ENCODE results near the gene OR6J1. TPM values are rescaled to one million over a fixed set of nuclear protein-coding genes. Genes with fewer than 3 reads are reported as not detected.
A peak's percentile ranks its signal among the peaks of the same experiment; 100 is the strongest.
"Not testable (repeated sequence)": the region's sequence is repeated elsewhere in the genome, so short reads cannot be mapped to it uniquely, and the experiment has no call there.

The OR6J1 gene
- 0.05 TPM for polyA plus RNA-seq (2013, experiment 1 of 2; ENCODE audit: insufficient read length)
- 0.04 TPM for polyA plus RNA-seq (2013, experiment 2 of 2; ENCODE audit: insufficient read length)

DNA sequence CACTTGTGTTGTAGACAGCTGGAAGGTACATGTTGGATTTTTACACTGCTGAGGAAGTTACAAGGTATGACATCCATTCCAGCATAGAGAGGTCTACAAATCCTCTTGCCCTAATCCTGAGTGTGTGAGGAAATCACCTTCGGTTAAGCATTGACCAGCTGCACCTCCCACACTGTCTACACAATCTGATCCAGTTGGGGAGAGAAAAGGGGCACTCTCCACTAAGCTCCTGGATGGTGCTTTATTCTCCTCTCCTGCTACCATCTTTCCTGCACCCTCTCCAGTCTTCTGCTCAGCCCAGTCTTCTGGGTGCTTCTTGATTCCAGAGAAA is at the start of gene OR6J1:
TSS of gene OR6J1 (minus strand) at position 48 of the 331 bp plus-strand sequence. CDS start 9,541 bp downstream, outside the sequence.
- DNase-seq, result no peak

DNA sequence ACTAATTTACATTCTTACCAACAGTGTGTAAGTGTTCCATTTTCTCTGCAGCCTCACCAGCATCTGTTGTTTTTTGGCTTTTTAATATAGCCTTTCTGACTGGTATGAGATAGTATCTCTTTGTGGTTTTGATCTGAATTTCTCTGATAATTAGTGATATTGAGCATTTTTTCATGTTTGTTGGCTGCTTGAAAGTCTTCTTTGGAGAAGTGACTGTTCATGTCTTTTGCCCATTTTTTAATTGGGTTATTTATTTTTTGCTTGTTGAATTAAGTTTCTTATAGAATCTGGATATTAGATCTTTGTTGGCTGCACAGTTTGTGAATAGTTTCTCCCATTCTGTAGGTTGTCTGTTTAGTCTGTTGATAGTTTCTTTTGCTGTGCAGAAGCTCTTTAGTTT is 48.0 kb upstream of the OR6J1 start:
- DNase-seq, result no peak

DNA sequence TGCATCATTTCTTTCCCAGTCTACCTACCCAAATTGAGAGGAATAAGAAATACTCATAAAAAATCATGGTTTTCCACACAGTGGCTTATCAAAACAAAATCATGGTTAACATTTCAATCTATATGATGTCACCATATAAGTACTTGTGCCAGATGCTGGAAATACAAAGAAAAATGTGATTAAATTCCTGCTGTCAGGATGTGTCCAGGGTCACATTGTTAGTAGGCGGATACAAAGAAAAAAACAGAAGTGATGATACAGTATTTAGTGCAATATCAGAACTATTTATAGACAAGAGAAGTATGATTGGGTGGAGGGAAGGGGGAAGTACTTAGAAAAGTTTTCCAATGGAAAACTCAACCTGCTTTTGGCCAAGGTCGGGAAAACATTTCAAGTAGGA is 47.0 kb upstream of the OR6J1 start:
- peak; percentile 85 for DNase-seq

DNA sequence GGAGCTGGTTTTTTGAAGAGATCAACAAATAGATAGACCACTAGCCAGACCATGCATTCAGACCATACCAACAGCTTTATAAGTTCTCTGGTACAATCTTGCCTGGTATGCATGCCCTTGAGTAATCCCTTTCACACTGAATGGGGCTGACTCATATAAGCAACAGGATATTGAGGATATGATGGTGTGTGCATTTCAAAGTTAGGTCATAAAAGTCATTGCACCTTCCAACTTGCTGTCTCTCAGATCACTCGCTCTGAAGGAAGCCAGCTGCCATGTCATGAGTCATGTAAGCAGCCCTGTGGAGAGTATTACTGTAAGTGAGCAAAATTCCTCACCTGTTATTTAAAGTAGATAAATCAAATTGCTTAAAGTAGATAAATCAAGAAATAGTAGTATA is 45.0 kb upstream of the OR6J1 start:
- DNase-seq, result peak; percentile 80

DNA sequence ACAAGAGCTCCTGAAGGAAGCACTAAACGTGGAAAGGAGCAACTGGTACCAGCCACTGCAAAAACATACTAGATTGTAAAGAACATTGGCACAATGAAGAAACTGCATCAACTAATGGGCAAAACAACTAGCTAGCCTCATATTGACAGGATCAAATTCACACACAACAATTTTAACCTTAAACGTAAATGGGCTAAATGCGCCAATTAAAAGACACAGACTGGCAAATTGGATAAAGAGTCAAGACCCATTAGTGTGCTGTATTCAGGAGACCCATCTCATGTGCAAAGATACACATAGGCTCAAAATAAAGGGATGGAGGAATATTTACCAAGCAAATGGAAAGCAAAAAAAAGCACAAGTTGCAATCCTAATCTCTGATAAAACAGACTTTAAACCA is 43.8 kb upstream of the OR6J1 start:
- not testable (repeated sequence) for DNase-seq

GRCh38 chr14:22686176-22686611 is 42.0 kb upstream of the OR6J1 start:
- DNase-seq, result not testable (repeated sequence)

DNA sequence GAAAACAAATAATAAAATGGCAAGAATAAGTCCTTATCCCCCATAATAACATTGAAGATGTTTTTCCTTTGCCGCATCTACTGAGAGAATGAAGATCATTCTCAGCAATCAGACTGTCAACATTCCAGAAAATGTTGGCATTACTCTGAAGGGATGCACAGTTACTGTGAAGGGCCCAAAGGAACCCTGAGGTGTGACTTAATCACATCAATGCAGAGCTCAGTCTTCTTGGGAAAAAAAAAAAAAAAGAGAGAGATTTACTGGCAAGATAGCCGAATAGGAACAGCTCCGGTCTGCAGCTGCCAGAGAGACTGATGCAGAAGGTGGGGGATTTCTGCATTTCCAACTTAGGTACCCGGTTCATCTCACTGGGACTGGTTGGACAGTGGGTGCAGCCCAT is 41.3 kb upstream of the OR6J1 start:
- DNase-seq, result no peak

DNA sequence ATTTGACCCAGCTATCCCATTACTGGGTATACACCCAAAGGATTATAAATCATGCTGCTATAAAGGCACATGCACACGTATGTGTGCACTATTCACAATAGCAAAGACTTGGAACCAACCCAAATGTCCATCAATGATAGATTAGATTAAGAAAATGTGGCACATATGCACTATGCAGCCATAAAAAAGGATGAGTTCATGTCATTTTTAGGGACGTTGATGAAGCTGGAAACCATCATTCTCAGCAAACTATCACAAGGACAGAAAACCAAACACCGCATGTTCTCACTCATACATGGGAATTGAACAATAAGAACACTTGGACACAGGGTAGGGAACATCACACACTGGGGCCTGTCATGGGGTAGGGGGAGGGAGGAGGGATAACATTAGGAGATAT is 39.3 kb upstream of the OR6J1 start:
- not testable (repeated sequence) for DNase-seq

DNA sequence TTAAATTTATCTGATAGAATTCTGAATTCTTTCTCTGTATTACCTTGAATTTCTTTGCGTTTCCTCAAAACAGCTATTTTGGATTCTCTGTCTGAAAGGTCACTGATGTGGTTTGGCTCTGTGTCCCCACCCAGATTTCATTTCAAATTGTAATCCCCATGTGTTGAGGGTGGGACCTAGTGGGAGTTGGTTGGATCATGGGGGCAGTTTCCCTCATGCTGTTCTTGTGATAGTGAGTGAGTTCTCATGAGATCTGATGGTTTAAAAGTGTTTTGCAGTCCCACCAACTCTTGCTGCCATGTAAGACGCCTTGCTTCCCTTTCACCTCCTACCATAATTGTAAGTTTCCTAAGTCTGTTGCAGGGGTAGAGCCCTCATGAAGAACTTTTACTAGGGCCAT is 34.1 kb upstream of the OR6J1 start:
- no peak for DNase-seq

GRCh38 chr14:22677551-22677950 is 33.4 kb upstream of the OR6J1 start:
- DNase-seq, result not testable (repeated sequence)

- no peak for DNase-seq
Observed at GRCh38 chr14:22671622-22672021, 27.5 kb upstream of the OR6J1 start.

DNA sequence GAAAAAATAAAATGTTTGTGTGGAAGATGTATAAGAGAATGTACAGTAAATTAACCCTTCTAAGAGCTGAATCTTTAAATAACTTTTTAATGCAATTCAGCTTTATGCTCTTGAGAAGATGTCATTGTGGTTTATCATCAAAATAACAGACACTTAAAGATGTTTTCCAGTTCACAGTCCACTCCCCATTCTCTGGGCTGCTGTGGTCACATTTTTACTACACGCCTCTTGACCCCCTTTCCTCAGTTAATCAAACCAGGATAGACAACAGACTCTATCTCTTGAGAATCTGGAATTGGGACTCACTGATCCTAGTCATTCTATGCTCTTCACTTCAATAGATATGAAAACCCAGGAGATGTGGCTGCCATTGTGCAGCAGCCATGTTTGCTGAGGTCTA is 24.7 kb upstream of the OR6J1 start:
- DNase-seq, result peak; percentile 36

- peak; percentile 76 for DNase-seq
Observed at GRCh38 chr14:22668417-22668816, 24.3 kb upstream of the OR6J1 start.

DNA sequence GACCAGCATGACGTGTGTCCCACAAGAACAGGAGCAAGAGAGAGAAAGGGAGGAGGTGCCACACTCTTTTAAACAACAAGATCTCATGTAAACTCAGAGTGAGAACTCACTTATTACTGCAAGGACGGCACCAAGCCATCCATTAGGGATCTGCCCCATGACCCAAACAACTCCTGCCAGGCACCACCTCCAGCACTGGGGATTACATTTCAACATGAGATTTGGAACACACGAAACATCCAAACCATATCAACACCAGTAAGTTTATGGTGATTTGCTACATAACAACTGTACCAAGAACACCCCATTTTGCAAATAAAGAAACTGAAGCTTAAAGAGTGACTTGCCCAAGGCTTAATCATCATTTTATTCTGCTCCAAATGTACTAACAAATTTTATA is 23.7 kb upstream of the OR6J1 start:
- no peak for DNase-seq

DNA sequence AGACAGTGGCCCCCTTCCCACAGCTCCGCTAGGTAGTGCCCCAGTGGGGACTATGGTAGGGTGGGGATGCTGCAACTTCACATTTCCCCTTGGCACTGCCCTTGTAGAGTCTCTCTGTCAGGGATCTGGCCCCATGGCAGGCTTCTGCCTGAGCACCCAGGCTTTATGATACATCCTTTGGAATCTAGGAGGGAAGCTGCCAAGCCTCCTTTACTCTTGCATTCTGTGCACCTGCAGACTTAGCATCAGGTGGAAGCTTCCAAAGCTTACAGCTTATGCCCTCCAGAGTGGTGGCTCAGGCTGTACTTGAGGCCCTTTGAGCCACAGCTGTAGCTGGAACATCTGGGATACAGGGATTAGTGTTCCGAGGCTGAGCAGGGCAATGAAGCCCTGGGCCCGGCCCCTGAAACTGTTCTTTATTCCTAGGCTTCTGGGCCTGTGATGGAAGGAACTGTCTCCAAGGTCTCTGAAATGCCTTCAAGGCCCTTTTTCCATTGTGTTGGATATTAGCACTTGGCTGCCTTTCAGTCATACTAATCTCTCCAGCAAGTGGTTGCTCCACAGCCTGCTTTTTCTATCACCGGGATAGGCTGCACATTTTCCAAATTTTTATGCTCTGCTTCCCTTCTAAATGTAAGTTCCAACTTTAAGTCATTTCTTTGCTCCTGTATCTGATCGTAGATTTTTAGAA is 22.2 kb upstream of the OR6J1 start:
- DNase-seq, result no peak

- DNase-seq, result peak; percentile 72
Observed at GRCh38 chr14:22664261-22664660, 20.1 kb upstream of the OR6J1 start.

DNA sequence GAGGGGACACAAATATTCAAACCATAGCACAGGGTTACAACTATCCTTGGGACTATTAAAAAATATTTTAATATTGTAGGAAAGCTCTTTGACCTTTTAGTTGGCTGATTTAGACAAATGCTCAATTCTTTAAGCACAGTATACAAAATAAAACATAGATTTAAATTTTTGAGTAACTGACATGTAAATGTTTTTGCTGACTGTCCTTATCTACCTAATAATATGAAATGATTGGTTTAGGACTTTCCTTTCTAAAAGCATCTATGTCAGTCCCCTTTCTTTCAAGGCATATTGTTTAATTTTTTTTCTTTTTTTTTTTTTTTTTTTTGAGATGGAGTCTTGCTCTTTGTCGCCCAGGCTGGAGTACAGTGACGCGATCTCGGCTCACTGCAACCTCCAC is 16.5 kb upstream of the OR6J1 start:
- no peak for DNase-seq

GRCh38 chr14:22658946-22659345 is 14.8 kb upstream of the OR6J1 start:
- no peak for DNase-seq

GRCh38 chr14:22657861-22658260 is 13.7 kb upstream of the OR6J1 start:
- DNase-seq, result peak; percentile 46

GRCh38 chr14:22656945-22657731 is 13.0 kb upstream of the OR6J1 start:
- peak; percentile 95 for DNase-seq

DNA sequence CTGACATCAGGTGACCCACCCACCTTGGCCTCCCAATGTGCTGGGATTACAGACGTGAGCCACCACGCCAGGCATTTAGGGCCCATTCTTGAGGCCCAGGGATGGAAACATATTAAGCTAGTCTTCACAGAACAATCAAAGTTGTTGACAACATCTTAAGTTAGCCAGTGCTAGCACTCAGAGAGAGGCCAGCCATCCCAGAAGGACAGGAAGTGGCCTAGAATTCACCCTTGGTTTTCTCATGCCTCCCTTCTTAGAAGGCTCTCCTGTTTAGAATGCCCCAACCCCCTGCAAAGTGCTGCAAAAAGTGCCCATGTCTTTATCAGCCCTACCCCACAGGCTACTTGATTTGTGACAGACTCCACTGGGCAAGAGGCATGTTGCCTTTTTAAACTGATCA is 12.1 kb upstream of the OR6J1 start:
- no peak for DNase-seq

DNA sequence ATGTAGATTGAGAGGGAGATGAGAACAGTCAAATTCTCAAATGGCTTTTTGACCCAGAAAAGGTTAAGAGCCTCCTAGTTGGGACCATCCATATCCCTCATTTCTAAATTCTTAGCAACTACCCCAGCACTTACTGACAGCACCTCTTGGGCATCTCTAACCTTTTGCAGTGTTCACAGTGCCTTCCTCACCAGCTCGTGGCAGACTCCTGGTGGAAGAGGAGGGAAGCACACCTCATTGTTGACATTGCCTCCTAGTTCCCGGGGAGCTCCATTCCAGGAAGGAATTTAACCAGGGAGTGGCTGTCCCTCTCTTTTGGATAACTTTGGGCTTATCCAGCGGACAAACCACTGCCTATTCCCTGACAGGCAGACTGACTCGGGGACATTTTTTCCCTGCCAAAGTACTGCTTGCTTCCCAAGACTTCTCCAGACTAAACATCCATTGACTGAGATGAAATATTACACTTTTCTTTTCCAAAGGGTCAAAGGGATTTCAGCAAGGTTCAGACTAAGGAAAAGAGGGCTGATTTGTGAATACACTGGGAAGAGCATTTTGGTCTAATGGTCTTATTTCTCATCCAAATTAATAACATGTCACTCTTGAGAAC is 9.0 kb upstream of the OR6J1 start:
- peak; percentile 90 for DNase-seq

- DNase-seq, result no peak
Observed at GRCh38 chr14:22651586-22651985, 7.4 kb upstream of the OR6J1 start.

All from fibroblast of skin of scalp (primary cell).